ENCODE results near the gene CCDC138. TPM values are rescaled to one million over a fixed set of nuclear protein-coding genes. Genes with fewer than 3 reads are reported as not detected.

Gene CCDC138
- total and polyA plus RNA-seq, 2 of the 13 experiments (the other 11 are each of a cell fraction or from before 2014, with no cell fraction given) = 5.6 to 32.5 TPM

DNA sequence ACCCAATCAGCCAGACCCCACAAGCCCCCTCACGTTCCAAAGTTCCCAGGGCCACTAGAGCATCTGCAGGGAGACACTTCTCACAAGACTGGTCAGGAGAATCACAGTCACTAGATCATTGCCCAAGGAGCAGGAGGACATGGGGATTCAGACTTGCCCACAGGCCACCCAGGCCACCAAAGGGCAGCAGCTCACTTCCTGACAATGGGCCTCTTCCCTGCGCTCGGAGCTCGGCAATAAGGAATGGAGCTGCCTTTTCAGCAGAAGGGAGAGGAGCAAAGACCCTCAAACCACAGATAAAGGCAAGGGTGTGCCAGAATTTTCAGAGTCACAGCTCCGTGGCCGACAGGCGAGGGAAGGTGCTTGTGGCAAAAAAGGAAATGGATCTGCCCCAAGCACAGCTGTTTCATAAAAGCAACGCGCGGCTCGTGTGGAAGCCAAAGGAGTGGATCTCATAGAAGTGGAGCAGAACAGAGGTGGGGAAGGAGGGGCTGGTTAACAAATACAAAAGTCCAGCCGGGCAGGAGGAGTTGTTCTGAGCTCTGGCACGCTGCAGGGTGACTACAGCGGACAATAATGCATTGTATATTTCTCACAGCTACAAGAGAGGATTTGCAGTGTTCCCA, 130.3 kb downstream of the CCDC138 start (continued):
- TF ChIP-seq MTERF4 (CRISPR knock-in tag; IDR thresholded peaks at IDR 0.05) = peak; percentile 28; the same call in 1 of the 2 replicates
- TF ChIP-seq SALL1 (CRISPR knock-in tag; IDR thresholded peaks at IDR 0.05) = peak; percentile 1; the same call in 1 of the 2 replicates
- TF ChIP-seq BHLHE40 (IDR thresholded peaks at IDR 0.05; ENCODE audit: low read length) = peak; percentile 40; the same call in 1 of the 2 replicates

GRCh38 chr2:108917526-108917925, 131.0 kb downstream of the CCDC138 start:
- Histone ChIP-seq H3K4me1 (ENCODE audit: insufficient read depth, low read length) (peaks cover 19% of the 10 kb centered on the region), H4K20me1 (ENCODE audit: insufficient read depth, low read length) (no peaks in the 10 kb centered on the region), H3K27me3 (ENCODE audit: control insufficient read depth in 1 of 2, insufficient read depth in 2 of 2, low read length in 2 of 2) (peaks cover 4 to 43% of the 10 kb centered on the region in 2 experiments; a peak in 4 of 5 replicates), H3K4me2 (ENCODE audit: low read depth, low read length) (peak overlapping the region; percentile 82), H3K4me3 (replicated peaks in 1 of 3; ENCODE audit: insufficient read depth in 1 of 3, low read depth in 2 of 3, low read length in 3 of 3) (0 out of 6 replicates have a peak overlapping the region, but pooled peaks of 1 of the 3 experiments have one; percentile 56), H3K27ac (ENCODE audit: extremely low read length, insufficient read depth, low read length) (no peak overlapping the region), H3K79me2 (ENCODE audit: insufficient read depth, low read length) (no peaks in the 10 kb centered on the region), H2AFZ (ENCODE audit: low read length) (no peak overlapping the region), H3K9me3 (ENCODE audit: low read length) (no peaks in the 10 kb centered on the region), H3K9ac (ENCODE audit: insufficient read depth, low read depth, low read length) (no peak overlapping the region), H3K36me3 (replicated peaks in 1 of 2; ENCODE audit: control insufficient read depth in 1 of 2, insufficient read depth in 2 of 2, low read length in 2 of 2) (no peaks in the 10 kb centered on the region)
- no peak for DNase-seq (ENCODE audit: low spot score)
- 27% methylated on average over 5 of the region's 5 CpGs for WGBS (ENCODE audit: low lambda C conversion rate)
- in situ Hi-C loops (cut with HindIII; ENCODE audit: extremely low pct_ligation_motif_present, low pct_unique_long_range_greater_than_20kb) (no loop called here), intact Hi-C loops (cut with micrococcal nuclease; ENCODE audit: unreplicated experiment) (no loop called here)
- ChIA-PET CTCF (ENCODE audit: low intra/inter-chr PET ratio, low total read pairs) (no interaction called here), POLR2A (interaction anchor here (1.2 kb wide), 1 partner anchor 13 kb away, joined by 3 read pairs; no protein-coding TSS in a partner anchor)
- ATAC-seq = no peak
- no TSS peak for BruUV-seq (replicated peaks)
- FAIRE-seq = no peak
- TF ChIP-seq ZNF777 (CRISPR knock-in tag; IDR thresholded peaks at IDR 0.05) (no peak), ZNF747 (CRISPR knock-in tag; IDR thresholded peaks at IDR 0.05; ENCODE audit: borderline replicate concordance) (no peak), HMGA1 (CRISPR knock-in tag; conservative IDR thresholded peaks at IDR 0.05) (no peak), ZNF224 (CRISPR knock-in tag; IDR thresholded peaks at IDR 0.05) (no peak), NFE2L2 (IDR thresholded peaks at IDR 0.05; ENCODE audit: low read length) (no peak), GMEB2 (CRISPR knock-in tag; IDR thresholded peaks at IDR 0.05; ENCODE audit: low read depth) (no peak), ZFX (CRISPR knock-in tag; IDR thresholded peaks at IDR 0.05; ENCODE audit: low read depth) (no peak), BRD4 (CRISPR knock-in tag; IDR thresholded peaks at IDR 0.05) (no peak), FOXO1 (CRISPR knock-in tag; IDR thresholded peaks at IDR 0.05) (no peak), ZNF775 (CRISPR knock-in tag; IDR thresholded peaks at IDR 0.05; ENCODE audit: borderline replicate concordance) (no peak)
- TF ChIP-seq, protein P1, sequence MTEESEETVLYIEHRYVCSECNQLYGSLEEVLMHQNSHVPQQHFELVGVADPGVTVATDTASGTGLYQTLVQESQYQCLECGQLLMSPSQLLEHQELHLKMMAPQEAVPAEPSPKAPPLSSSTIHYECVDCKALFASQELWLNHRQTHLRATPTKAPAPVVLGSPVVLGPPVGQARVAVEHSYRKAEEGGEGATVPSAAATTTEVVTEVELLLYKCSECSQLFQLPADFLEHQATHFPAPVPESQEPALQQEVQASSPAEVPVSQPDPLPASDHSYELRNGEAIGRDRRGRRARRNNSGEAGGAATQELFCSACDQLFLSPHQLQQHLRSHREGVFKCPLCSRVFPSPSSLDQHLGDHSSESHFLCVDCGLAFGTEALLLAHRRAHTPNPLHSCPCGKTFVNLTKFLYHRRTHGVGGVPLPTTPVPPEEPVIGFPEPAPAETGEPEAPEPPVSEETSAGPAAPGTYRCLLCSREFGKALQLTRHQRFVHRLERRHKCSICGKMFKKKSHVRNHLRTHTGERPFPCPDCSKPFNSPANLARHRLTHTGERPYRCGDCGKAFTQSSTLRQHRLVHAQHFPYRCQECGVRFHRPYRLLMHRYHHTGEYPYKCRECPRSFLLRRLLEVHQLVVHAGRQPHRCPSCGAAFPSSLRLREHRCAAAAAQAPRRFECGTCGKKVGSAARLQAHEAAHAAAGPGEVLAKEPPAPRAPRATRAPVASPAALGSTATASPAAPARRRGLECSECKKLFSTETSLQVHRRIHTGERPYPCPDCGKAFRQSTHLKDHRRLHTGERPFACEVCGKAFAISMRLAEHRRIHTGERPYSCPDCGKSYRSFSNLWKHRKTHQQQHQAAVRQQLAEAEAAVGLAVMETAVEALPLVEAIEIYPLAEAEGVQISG (CRISPR knock-in tag; IDR thresholded peaks at IDR 0.05) = no peak
- TF ChIP-seq, protein P2, sequence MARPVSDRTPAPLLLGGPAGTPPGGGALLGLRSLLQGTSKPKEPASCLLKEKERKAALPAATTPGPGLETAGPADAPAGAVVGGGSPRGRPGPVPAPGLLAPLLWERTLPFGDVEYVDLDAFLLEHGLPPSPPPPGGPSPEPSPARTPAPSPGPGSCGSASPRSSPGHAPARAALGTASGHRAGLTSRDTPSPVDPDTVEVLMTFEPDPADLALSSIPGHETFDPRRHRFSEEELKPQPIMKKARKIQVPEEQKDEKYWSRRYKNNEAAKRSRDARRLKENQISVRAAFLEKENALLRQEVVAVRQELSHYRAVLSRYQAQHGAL (CRISPR knock-in tag; IDR thresholded peaks at IDR 0.05; ENCODE audit: not compliant biosample characterization) = no peak

All from HepG2 (cell line).